ENCODE results near the gene MC1R. TPM values are rescaled to one million over a fixed set of nuclear protein-coding genes. Genes with fewer than 3 reads are reported as not detected.

The MC1R gene
- total RNA-seq, 1 donor from 2014 or later: 13.2 TPM

DNA sequence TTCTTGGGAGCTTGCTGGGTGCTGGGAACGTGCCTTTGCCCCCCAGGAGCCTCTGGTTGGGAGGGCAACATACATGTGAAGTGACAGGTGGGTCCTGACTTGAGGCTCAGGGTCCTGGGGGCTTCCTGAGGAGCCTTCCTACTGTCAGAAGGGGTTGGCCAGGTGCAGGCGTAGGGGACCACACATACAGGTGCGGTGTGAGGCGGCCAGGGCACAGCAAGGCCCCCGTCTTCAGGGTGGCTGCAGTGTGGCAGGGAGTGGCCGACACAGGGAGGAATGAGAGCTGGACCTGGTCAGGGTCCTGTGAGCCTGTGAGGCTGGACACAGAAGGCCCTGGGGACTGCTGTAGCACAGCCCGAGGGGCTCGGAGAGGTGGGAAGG, 34.6 kb upstream of the MC1R start:
- TF ChIP-seq, protein P1, sequence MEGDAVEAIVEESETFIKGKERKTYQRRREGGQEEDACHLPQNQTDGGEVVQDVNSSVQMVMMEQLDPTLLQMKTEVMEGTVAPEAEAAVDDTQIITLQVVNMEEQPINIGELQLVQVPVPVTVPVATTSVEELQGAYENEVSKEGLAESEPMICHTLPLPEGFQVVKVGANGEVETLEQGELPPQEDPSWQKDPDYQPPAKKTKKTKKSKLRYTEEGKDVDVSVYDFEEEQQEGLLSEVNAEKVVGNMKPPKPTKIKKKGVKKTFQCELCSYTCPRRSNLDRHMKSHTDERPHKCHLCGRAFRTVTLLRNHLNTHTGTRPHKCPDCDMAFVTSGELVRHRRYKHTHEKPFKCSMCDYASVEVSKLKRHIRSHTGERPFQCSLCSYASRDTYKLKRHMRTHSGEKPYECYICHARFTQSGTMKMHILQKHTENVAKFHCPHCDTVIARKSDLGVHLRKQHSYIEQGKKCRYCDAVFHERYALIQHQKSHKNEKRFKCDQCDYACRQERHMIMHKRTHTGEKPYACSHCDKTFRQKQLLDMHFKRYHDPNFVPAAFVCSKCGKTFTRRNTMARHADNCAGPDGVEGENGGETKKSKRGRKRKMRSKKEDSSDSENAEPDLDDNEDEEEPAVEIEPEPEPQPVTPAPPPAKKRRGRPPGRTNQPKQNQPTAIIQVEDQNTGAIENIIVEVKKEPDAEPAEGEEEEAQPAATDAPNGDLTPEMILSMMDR (IDR thresholded peaks at IDR 0.05): no peak
- H3K27ac ChIP-seq: no peak overlapping the region
- no peaks in the 10 kb centered on the region for H3K9me3 ChIP-seq
- intact Hi-C loops (cut with DNase I): no loop called here
- H3K36me3 ChIP-seq: peaks cover 90 to 92% of the 10 kb centered on the region in 2 donors
- no peak overlapping the region for H3K4me3 ChIP-seq
- H3K27me3 ChIP-seq: no peaks in the 10 kb centered on the region
- no peaks in the 10 kb centered on the region for H3K4me1 ChIP-seq
- no peak for DNase-seq (ENCODE audit: low spot score in 2 of 2)

DNA sequence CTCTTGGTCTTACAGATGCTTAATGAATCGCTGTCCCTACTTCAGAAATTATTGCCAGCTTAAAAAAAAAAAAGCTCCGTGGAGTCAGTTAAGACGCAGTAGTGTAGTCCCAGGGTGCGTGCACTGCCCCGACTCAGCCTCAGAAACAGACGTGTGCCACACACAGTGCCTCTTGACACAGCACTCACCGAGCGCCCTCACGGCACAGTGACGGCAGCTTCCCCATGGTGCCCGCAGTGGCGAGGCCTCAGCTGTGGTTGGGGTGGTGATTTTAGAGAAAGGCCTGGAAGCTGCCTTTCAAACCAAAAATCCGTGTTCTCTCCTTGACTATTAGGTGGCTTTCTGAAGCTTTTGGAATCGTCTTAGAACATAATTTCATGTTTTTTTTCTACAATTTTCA, 31.4 kb upstream of the MC1R start:
- no peak overlapping the region for H3K27ac ChIP-seq
- H3K27me3 ChIP-seq: no peaks in the 10 kb centered on the region
- DNase-seq (ENCODE audit: low spot score in 2 of 2): no peak
- H3K4me1 ChIP-seq: no peaks in the 10 kb centered on the region
- TF ChIP-seq, protein P1 (IDR thresholded peaks at IDR 0.05): no peak
- no peak overlapping the region for H3K4me3 ChIP-seq
- no peaks in the 10 kb centered on the region for H3K9me3 ChIP-seq
- H3K36me3 ChIP-seq: peaks cover 92 to 99% of the 10 kb centered on the region in 2 donors
- intact Hi-C loops (cut with DNase I): no loop called here

DNA sequence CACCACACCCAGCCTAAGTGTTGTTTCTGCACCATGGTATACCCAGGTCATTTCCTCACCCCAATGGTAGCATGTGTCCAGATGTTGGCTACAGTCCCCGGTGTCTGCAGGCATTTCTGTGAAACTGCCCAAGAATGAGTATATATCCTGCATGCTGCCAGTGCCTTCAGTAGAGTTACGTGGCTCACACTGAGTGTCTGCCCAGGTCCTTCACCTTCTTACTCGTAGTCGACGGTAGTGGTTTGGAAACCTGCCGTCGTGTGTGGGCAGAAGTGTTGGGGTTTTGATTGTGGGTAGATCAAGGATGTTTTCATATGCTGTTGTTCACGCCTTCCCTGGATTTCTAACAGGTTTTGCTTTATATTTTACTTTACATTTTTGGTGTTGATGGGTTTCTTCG, 28.5 kb upstream of the MC1R start:
- Histone ChIP-seq H3K9me3 (no peaks in the 10 kb centered on the region), H3K27me3 (no peaks in the 10 kb centered on the region), H3K4me1 (no peaks in the 10 kb centered on the region), H3K36me3 (peaks cover 93 to 100% of the 10 kb centered on the region in 2 donors), H3K4me3 (no peak overlapping the region), H3K27ac (no peak overlapping the region)
- no peak for DNase-seq (ENCODE audit: low spot score in 2 of 2)
- TF ChIP-seq, protein P1 (IDR thresholded peaks at IDR 0.05): no peak
- intact Hi-C loops (cut with DNase I): no loop called here

DNA sequence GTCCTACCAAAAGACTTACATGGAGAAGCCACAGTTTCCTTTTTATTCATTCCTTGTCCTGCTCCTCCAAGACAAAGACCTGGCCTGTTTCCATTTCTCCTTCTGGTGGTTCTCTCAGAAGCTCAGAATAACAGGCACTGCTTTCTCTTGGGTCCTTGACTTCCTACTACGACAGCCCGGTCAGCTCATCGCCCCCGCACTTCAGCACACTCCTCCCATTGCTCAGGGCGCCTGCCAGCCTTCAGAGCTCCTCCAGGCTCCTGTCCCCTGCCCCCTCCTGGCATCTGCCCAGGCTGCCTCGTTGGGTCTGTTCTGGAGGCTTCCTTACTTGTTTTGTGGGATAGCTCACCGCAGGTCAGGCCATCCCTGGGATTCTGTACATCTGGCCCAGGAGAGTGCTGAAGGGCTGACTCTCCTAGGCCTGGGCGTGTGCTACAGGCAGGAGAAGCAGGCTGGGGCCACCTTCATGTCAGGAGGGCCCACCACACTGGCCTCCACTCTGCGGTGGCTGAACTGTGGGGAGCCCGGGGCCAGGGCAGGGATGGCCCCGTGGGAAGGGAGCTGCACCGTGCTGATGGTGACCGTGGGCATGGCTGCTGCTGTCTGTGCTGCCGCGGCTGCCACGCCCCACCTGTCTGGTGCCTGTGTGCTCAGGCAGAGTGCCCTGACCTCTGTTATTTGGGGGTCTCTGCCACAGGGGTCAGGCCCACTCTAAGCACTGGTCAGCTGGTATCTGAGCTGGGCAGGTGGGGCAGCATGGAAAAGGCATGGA, 27.6 kb upstream of the MC1R start:
- H3K36me3 ChIP-seq: peaks cover 93 to 100% of the 10 kb centered on the region in 2 donors
- intact Hi-C loops (cut with DNase I): no loop called here
- H3K27ac ChIP-seq: no peak overlapping the region
- no peak for DNase-seq (ENCODE audit: low spot score in 2 of 2)
- no peaks in the 10 kb centered on the region for H3K27me3 ChIP-seq
- H3K9me3 ChIP-seq: no peaks in the 10 kb centered on the region
- H3K4me1 ChIP-seq: no peaks in the 10 kb centered on the region
- TF ChIP-seq, protein P1 (IDR thresholded peaks at IDR 0.05): no peak
- H3K4me3 ChIP-seq: no peak overlapping the region

DNA sequence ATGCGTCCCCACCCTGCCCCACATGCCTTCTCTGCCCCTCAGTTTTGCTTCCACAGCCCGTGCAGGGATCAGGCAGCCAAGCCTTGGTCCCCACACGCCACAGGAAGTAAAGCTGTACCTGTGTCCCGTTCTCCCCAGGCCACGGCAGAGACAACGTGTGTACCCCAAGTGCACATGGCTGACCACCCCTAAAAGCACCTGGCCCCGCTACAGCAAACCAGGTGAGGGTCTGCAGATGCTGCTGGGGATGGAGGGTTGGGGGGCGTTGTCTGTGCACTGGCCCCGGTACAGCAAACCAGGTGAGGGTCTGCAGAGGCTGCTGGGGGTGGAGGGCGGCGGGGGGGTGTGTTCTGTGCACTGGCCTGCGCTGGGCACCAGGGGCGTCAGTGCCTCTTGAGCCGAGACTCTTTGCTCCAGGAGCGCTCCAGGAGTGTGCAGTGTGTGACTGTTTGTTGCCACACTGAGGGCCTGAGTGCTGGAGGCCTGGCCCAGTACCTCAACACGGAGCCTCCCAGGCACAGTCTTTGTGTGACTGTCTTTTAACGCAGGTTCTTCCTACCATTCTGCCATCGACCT, 26.5 kb upstream of the MC1R start:
- Histone ChIP-seq H3K4me1 (no peaks in the 10 kb centered on the region), H3K27ac (no peak overlapping the region), H3K4me3 (no peak overlapping the region), H3K36me3 (peaks cover 92 to 100% of the 10 kb centered on the region in 2 donors), H3K27me3 (no peaks in the 10 kb centered on the region), H3K9me3 (no peaks in the 10 kb centered on the region)
- TF ChIP-seq, protein P1 (IDR thresholded peaks at IDR 0.05): no peak
- intact Hi-C loops (cut with DNase I): no loop called here
- no peak for DNase-seq (ENCODE audit: low spot score in 2 of 2)
